Astrocyte (in vitro differentiated cells and primary cell): ENCODE measurements around the gene CIAO3. TPM values are rescaled to one million over a fixed set of nuclear protein-coding genes. Genes with fewer than 3 reads are reported as not detected.

Source experiments
- DNase-seq: peaks from one replicate; pipeline ENCODE4 v3.0.0-alpha.2; 2010; ENCODE audit warnings: low read depth
- FAIRE-seq: peaks from 2 replicates; lab custom pipeline; 2011; peaks lifted over from hg19 to GRCh38; lab: Jason Lieb, UNC
- H2AFZ ChIP-seq: 2 replicates; pipeline ENCODE4 v1.6.0; 2012; ENCODE audit warnings: low read depth, low read length, inconsistent platforms
- H3K27ac ChIP-seq: 2 replicates; pipeline ENCODE4 v1.5.1; 2011; ENCODE audit warnings: low read depth, low read length, inconsistent platforms
- H3K27me3 ChIP-seq: 2 replicates; pipeline ENCODE4 v1.6.0; 2011; ENCODE audit warnings: low read length, inconsistent platforms; ENCODE audit not compliant: insufficient read depth
- H3K36me3 ChIP-seq: 2 replicates; pipeline ENCODE4 v1.5.1; 2011; ENCODE audit warnings: low read length, inconsistent platforms; ENCODE audit not compliant: insufficient read depth
- H3K4me1 ChIP-seq: 2 replicates; pipeline ENCODE4 v1.5.1; 2011; ENCODE audit warnings: low read length, inconsistent platforms; ENCODE audit not compliant: insufficient read depth
- H3K4me2 ChIP-seq: 2 replicates; pipeline ENCODE4 v1.6.0; 2012; ENCODE audit warnings: low read length, inconsistent platforms
- H3K4me3 ChIP-seq: 2 replicates; pipeline ENCODE4 v1.5.1; 2011; ENCODE audit warnings: low read depth, mild to moderate bottlenecking, low read length, inconsistent platforms; ENCODE audit not compliant: insufficient read depth
- H3K79me2 ChIP-seq: 2 replicates; pipeline ENCODE4 v1.6.0; 2012; ENCODE audit warnings: mild to moderate bottlenecking, low read length, inconsistent platforms; ENCODE audit not compliant: insufficient read depth
- H3K9ac ChIP-seq: 2 replicates; pipeline ENCODE4 v1.6.0; 2012; ENCODE audit warnings: mild to moderate bottlenecking, low read length, inconsistent platforms
- H3K9me3 ChIP-seq: 2 replicates; pipeline ENCODE4 v1.5.1; 2012; ENCODE audit warnings: low read depth, mild to moderate bottlenecking, low read length, inconsistent platforms; ENCODE audit not compliant: insufficient read depth
- H4K20me1 ChIP-seq: 2 replicates; pipeline ENCODE4 v1.6.0; 2012; ENCODE audit warnings: low read length, inconsistent platforms; ENCODE audit not compliant: insufficient read depth
- H3K27ac Mint-ChIP-seq: one replicate; pipeline ENCODE4 v1.8.0; 2021; ENCODE audit warnings: mild to moderate bottlenecking, mixed read lengths; ENCODE audit not compliant: unreplicated experiment
- H3K27me3 Mint-ChIP-seq: one replicate; pipeline ENCODE4 v1.8.0; 2021; ENCODE audit warnings: low read depth, mixed read lengths; ENCODE audit not compliant: unreplicated experiment
- H3K36me3 Mint-ChIP-seq: one replicate; pipeline ENCODE4 v1.8.0; 2021; ENCODE audit warnings: low read depth, mixed read lengths; ENCODE audit not compliant: unreplicated experiment
- H3K4me1 Mint-ChIP-seq: one replicate; pipeline ENCODE4 v1.8.0; 2021; ENCODE audit warnings: low read depth, mixed read lengths; ENCODE audit not compliant: unreplicated experiment
- H3K4me3 Mint-ChIP-seq: one replicate; pipeline ENCODE4 v1.8.0; 2021; ENCODE audit warnings: mild to moderate bottlenecking, moderate library complexity, mixed read lengths; ENCODE audit not compliant: unreplicated experiment
- H3K9me3 Mint-ChIP-seq: one replicate; pipeline ENCODE4 v1.8.0; 2021; ENCODE audit warnings: mild to moderate bottlenecking, mixed read lengths; ENCODE audit not compliant: unreplicated experiment
- EZH2 ChIP-seq: IDR thresholded peaks from 2 replicates; pipeline ENCODE4 v1.6.1; 2012; ENCODE audit warnings: mild to moderate bottlenecking, low read length, inconsistent platforms; ENCODE audit not compliant: insufficient read depth
- total RNA-seq: library from RNA; stranded (reverse); gene quantifications from 2 replicates; pipeline ENCODE4 v1.2.1, GENCODE V29; 2021
- TF ChIP-seq, protein P1 (sequence below): IDR thresholded peaks from 2 replicates; pipeline ENCODE4 v1.5.1; 2011; ENCODE audit warnings: low read depth, mild to moderate bottlenecking, inconsistent platforms, low read length, moderate library complexity; ENCODE audit not compliant: insufficient read depth

CIAO3 gene
- total RNA-seq, 1 donor from 2014 or later, result 19.6 TPM

DNA sequence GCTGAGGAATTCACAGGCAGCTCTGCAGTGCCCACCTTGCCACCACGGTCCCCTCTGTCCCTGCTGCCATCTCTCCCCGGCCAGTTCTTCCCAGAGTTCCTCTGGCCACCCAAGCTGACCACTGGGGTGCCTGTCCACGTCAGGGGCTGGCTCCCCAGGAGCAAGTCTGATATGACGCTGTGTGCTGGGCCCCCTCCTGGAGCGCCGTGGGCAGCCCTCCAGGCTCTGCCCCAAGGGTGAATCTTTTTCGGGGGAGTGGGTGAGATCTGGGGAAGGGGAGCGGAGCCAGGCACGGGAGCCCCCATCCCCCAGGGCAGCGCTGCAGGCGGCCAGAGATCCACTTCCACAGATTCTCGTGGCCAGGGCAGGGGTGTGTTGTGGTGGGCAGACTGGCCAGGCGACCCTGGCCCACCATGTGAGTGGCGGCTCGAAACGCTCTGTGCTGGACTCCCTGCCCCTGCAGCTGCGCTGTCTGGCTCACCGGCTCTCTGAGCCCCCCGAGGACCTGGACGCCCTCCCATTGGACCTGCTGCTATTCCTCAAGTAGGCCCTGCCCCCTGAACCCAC, 23.5 kb upstream of the CIAO3 start:
- no peak overlapping the region for H3K4me2 ChIP-seq
- Mint-ChIP-seq H3K4me3 (no peak overlapping the region), H3K27ac (no peak overlapping the region), H3K27me3 (peaks cover 6% of the 10 kb centered on the region), H3K36me3 (peaks cover 3% of the 10 kb centered on the region), H3K4me1 (no peaks in the 10 kb centered on the region), H3K9me3 (no peaks in the 10 kb centered on the region)
- DNase-seq (no peak), FAIRE-seq (no peak)
- H3K4me1 ChIP-seq, result peaks cover 7% of the 10 kb centered on the region
- H3K36me3 ChIP-seq, result no peaks in the 10 kb centered on the region
- no peak overlapping the region for H2AFZ ChIP-seq
- H3K9ac ChIP-seq, result no peak overlapping the region
- no peak overlapping the region for H3K27ac ChIP-seq
- no peaks in the 10 kb centered on the region for H3K9me3 ChIP-seq
- no peak overlapping the region for H3K4me3 ChIP-seq
- H3K79me2 ChIP-seq, result no peaks in the 10 kb centered on the region
- H3K27me3 ChIP-seq, result no peaks in the 10 kb centered on the region
- TF ChIP-seq EZH2, result no peak
- TF ChIP-seq, protein P1, sequence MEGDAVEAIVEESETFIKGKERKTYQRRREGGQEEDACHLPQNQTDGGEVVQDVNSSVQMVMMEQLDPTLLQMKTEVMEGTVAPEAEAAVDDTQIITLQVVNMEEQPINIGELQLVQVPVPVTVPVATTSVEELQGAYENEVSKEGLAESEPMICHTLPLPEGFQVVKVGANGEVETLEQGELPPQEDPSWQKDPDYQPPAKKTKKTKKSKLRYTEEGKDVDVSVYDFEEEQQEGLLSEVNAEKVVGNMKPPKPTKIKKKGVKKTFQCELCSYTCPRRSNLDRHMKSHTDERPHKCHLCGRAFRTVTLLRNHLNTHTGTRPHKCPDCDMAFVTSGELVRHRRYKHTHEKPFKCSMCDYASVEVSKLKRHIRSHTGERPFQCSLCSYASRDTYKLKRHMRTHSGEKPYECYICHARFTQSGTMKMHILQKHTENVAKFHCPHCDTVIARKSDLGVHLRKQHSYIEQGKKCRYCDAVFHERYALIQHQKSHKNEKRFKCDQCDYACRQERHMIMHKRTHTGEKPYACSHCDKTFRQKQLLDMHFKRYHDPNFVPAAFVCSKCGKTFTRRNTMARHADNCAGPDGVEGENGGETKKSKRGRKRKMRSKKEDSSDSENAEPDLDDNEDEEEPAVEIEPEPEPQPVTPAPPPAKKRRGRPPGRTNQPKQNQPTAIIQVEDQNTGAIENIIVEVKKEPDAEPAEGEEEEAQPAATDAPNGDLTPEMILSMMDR, result no peak
- H4K20me1 ChIP-seq, result no peaks in the 10 kb centered on the region

GRCh38 chr16:763369-764183, 22.8 kb upstream of the CIAO3 start:
- FAIRE-seq (no peak), DNase-seq (no peak)
- no peak overlapping the region for H2AFZ ChIP-seq
- peaks cover 3% of the 10 kb centered on the region for H3K36me3 Mint-ChIP-seq
- no peaks in the 10 kb centered on the region for H3K36me3 ChIP-seq
- H3K4me1 Mint-ChIP-seq, result no peaks in the 10 kb centered on the region
- no peaks in the 10 kb centered on the region for H3K9me3 Mint-ChIP-seq
- H3K4me2 ChIP-seq, result no peak overlapping the region
- H3K4me3 Mint-ChIP-seq, result no peak overlapping the region
- TF ChIP-seq, protein P1, result no peak
- TF ChIP-seq EZH2, result no peak
- H3K27me3 ChIP-seq, result no peaks in the 10 kb centered on the region
- no peaks in the 10 kb centered on the region for H3K79me2 ChIP-seq
- H3K4me3 ChIP-seq, result no peak overlapping the region
- H3K27me3 Mint-ChIP-seq, result peaks cover 6% of the 10 kb centered on the region
- H3K27ac ChIP-seq, result no peak overlapping the region
- H3K4me1 ChIP-seq, result peaks cover 7% of the 10 kb centered on the region
- no peaks in the 10 kb centered on the region for H3K9me3 ChIP-seq
- H4K20me1 ChIP-seq, result no peaks in the 10 kb centered on the region
- no peak overlapping the region for H3K9ac ChIP-seq
- no peak overlapping the region for H3K27ac Mint-ChIP-seq
